OCI-LY7 (cell line): ENCODE data around the gene ATXN1. TPM values are rescaled to one million over a fixed set of nuclear protein-coding genes. Genes with fewer than 3 reads are reported as not detected.

Experiments
- BruUV-seq: library from RNA; stranded (reverse); fragments of 400-500 nt; replicated peaks from 2 replicates; lab custom pipeline; 2021; lab: Mats Ljungman, UMichigan
- CTCF ChIA-PET: fragments of 300-600 bp; sonication (Branson Sonifier 250); formaldehyde crosslinking; loops from one replicate; lab custom pipeline; 2022; ENCODE audit warnings: antibody characterized with exemption; ENCODE audit not compliant: unreplicated experiment; lab: Charles Lee
- POLR2A ChIA-PET: fragments of 300-600 bp; sonication (Branson Sonifier 250); formaldehyde crosslinking; loops from one replicate; lab custom pipeline; 2022; ENCODE audit warnings: antibody characterized with exemption; lab: Charles Lee
- DNase-seq: peaks from one replicate; pipeline ENCODE4 v3.0.0-alpha.2; 2015; ENCODE audit warnings: low spot score
- H2AFZ ChIP-seq: fragments of 200-600 bp; sonication (generic), shearing (Covaris generic); 2 replicates; pipeline ENCODE4 v1.6.1; 2014; ENCODE audit warnings: mild to moderate bottlenecking, antibody characterized with exemption, low read length, moderate library complexity
- H3K27ac ChIP-seq: fragments of 200-600 bp; sonication (generic); 2 replicates; pipeline ENCODE4 v1.5.1; 2014; ENCODE audit warnings: mixed run types, low read depth, mild to moderate bottlenecking, moderate library complexity, low read length, inconsistent platforms; ENCODE audit not compliant: poor library complexity, severe bottlenecking
- H3K36me3 ChIP-seq: fragments of 200-600 bp; sonication (generic); 2 replicates; pipeline ENCODE4 v1.6.1; 2014; ENCODE audit warnings: mild to moderate bottlenecking, antibody characterized with exemption, low read length, moderate library complexity, mixed read lengths; ENCODE audit not compliant: insufficient read depth
- H3K4me1 ChIP-seq: fragments of 200-600 bp; sonication (generic); 2 replicates; pipeline ENCODE4 v1.5.1; 2014; ENCODE audit warnings: mild to moderate bottlenecking, low read length; ENCODE audit not compliant: insufficient read depth, poor library complexity, severe bottlenecking
- H3K4me2 ChIP-seq: fragments of 200-600 bp; sonication (generic); 2 replicates; pipeline ENCODE4 v1.6.1; 2014; ENCODE audit warnings: mild to moderate bottlenecking, low read length
- H3K4me3 ChIP-seq: fragments of 200-600 bp; sonication (generic); 2 replicates; pipeline ENCODE4 v1.5.1; 2014; ENCODE audit warnings: mild to moderate bottlenecking, low read depth, low read length; ENCODE audit not compliant: poor library complexity, severe bottlenecking
- H3K79me2 ChIP-seq: fragments of 200-600 bp; sonication (generic); 2 replicates; pipeline ENCODE4 v1.6.1; 2016; ENCODE audit warnings: low read depth, mild to moderate bottlenecking, low read length, moderate library complexity, mixed read lengths; ENCODE audit not compliant: insufficient read depth
- H3K9me2 ChIP-seq: fragments of 200-600 bp; sonication (generic); 2 replicates; pipeline ENCODE4 v1.6.1; 2016; ENCODE audit warnings: mild to moderate bottlenecking, low read length, mixed read lengths; ENCODE audit not compliant: insufficient read depth
- H3K9me3 ChIP-seq: fragments of 200-600 bp; sonication (generic); 2 replicates; pipeline ENCODE4 v1.6.1; 2014; ENCODE audit warnings: mild to moderate bottlenecking, mixed run types, low read length, mixed read lengths
- H4K20me1 ChIP-seq: fragments of 200-600 bp; sonication (generic); 2 replicates; pipeline ENCODE4 v1.6.1; 2014; ENCODE audit warnings: mild to moderate bottlenecking, antibody characterized with exemption, low read length, moderate library complexity, mixed read lengths; ENCODE audit not compliant: insufficient read depth
- EZH2phosphoT487 ChIP-seq: fragments of 200-600 bp; sonication (generic); IDR thresholded peaks from 2 replicates; pipeline ENCODE4 v1.6.1; 2018; ENCODE audit warnings: low read depth, borderline replicate concordance, mild to moderate bottlenecking, mixed run types, antibody characterized with exemption, low read length, moderate library complexity, mixed read lengths
- intact Hi-C: fragments of 100-400 bp; cut with micrococcal nuclease; formaldehyde crosslinking; loops from one replicate; pipeline ENCODE4 v1.10.0; 2022; ENCODE audit not compliant: unreplicated experiment
- total RNA-seq, 2 experiments: library from RNA; depleted of rRNA in 1 of 2; stranded (reverse); fragments of >200 nt in 1 of 2; shearing (Covaris generic) in 1 of 2; gene quantifications; 2 replicates each; pipeline ENCODE4 v1.2.3, GENCODE V29; 2014 to 2022
- TF ChIP-seq, protein P1 (sequence below): fragments of 200-600 bp; sonication (generic); conservative IDR thresholded peaks from 2 replicates; pipeline ENCODE4 v1.5.1; 2014; ENCODE audit warnings: mild to moderate bottlenecking, antibody characterized with exemption, low read length, moderate library complexity, mixed read lengths

Gene ATXN1
- total RNA-seq, 2 experiments from 2014 or later, result not detected

DNA sequence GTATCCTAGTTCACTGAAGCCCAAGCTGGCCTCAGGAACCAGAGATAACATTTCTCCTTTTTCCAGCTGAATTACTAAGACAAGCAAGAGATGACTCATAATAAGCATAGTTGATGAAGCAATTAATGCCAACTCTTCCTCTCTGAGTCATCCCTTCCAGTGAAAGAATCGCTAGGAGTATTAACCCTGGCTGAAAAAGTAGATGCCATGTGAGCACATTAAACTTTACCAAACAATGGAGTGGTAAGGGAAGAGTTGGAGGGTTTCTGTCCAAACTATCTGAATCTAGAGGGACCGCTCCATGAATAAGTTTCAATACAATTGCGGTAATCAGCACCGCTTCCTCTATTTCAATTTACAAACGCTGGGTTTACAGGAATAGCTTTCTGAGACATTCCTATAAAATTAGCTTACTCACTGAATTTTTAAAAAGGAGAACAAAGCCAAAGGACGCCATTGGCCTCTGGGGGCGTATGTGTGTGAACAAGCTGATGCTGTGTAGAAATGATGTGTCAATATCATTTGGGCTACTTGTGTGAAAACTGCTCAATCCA lies 48.3 kb downstream of the ATXN1 start:
- H3K9me3 ChIP-seq, result no peaks in the 10 kb centered on the region
- no peak for TF ChIP-seq EZH2phosphoT487
- TF ChIP-seq, protein P1, sequence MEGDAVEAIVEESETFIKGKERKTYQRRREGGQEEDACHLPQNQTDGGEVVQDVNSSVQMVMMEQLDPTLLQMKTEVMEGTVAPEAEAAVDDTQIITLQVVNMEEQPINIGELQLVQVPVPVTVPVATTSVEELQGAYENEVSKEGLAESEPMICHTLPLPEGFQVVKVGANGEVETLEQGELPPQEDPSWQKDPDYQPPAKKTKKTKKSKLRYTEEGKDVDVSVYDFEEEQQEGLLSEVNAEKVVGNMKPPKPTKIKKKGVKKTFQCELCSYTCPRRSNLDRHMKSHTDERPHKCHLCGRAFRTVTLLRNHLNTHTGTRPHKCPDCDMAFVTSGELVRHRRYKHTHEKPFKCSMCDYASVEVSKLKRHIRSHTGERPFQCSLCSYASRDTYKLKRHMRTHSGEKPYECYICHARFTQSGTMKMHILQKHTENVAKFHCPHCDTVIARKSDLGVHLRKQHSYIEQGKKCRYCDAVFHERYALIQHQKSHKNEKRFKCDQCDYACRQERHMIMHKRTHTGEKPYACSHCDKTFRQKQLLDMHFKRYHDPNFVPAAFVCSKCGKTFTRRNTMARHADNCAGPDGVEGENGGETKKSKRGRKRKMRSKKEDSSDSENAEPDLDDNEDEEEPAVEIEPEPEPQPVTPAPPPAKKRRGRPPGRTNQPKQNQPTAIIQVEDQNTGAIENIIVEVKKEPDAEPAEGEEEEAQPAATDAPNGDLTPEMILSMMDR, result peak; percentile 42; the same call in 1 of the 2 replicates
- H3K9me2 ChIP-seq, result no peaks in the 10 kb centered on the region
- no peaks in the 10 kb centered on the region for H4K20me1 ChIP-seq
- intact Hi-C loops, result loop anchor here (5.0 kb wide), 1 partner anchor 201 kb away; no protein-coding TSS in a partner anchor
- no peak overlapping the region for H3K4me3 ChIP-seq
- ChIA-PET POLR2A (no interaction called here), CTCF (interaction anchor here (0.5 kb wide), 1 partner anchor 152 kb away, joined by 3 read pairs; no protein-coding TSS in a partner anchor)
- no peak overlapping the region for H3K4me2 ChIP-seq
- H3K79me2 ChIP-seq, result no peaks in the 10 kb centered on the region
- H2AFZ ChIP-seq, result no peak overlapping the region
- no TSS peak for BruUV-seq
- H3K27ac ChIP-seq, result no peak overlapping the region
- DNase-seq, result no peak
- no peaks in the 10 kb centered on the region for H3K36me3 ChIP-seq
- H3K4me1 ChIP-seq, result no peaks in the 10 kb centered on the region

DNA sequence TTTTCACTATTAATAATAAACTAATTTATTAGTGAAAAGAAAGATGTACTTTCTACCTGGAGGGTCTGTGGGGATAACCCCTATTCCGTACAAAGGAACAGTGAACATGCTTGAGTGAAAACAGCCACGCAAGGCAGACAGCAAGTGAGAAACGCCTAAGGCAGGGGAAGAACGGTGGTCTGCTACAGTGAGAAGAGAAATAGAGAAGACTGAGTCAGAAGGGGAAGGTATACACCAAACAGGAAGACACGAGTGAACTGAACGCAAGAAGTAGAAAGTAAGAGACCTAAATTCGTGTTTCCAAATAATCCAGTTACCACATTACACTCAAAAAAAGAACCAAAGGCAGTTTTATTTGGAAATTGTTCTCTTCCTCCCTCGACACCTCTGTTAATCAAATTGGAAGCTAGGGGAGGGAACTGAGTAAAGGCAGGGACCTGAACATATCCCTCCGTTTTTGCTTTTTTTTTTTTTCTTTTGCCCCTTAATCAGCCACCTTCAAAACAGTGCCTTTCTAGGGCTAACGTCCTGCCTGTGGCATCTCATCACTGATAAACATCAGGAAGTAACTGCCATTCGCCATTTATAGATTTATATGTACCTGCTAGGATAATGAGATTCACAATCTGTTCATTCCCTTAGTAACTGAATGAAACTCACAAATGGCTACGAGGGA lies 48.9 kb downstream of the ATXN1 start:
- no TSS peak for BruUV-seq
- no peak overlapping the region for H3K4me3 ChIP-seq
- CTCF ChIA-PET, result no interaction called here
- no peaks in the 10 kb centered on the region for H3K9me3 ChIP-seq
- no peaks in the 10 kb centered on the region for H3K4me1 ChIP-seq
- TF ChIP-seq, protein P1, result no peak
- TF ChIP-seq EZH2phosphoT487, result no peak
- H3K4me2 ChIP-seq, result no peak overlapping the region
- intact Hi-C loops, result loop anchor here (5.0 kb wide), 1 partner anchor 200 kb away; no protein-coding TSS in a partner anchor
- H3K36me3 ChIP-seq, result no peaks in the 10 kb centered on the region
- POLR2A ChIA-PET, result no interaction called here
- H2AFZ ChIP-seq, result no peak overlapping the region
- H3K27ac ChIP-seq, result no peak overlapping the region
- H3K9me2 ChIP-seq, result no peaks in the 10 kb centered on the region
- no peak for DNase-seq
- H4K20me1 ChIP-seq, result no peaks in the 10 kb centered on the region
- H3K79me2 ChIP-seq, result no peaks in the 10 kb centered on the region
